ENCODE measurements around the gene TRIM41.
A peak's percentile ranks its signal among the peaks of the same experiment; 100 is the strongest.

The TRIM41 gene

GRCh38 chr5:181233801-181234454 is 10.8 kb downstream of the TRIM41 start:
- Histone ChIP-seq H3K27ac (replicated peaks) (no peak overlapping the region), H3K27me3 (ENCODE audit: insufficient read depth, poor library complexity, severe bottlenecking) (no peaks in the 10 kb centered on the region), H3K4me3 (replicated peaks; ENCODE audit: insufficient read depth, low read length) (no peak overlapping the region)
- no peak for DNase-seq (ENCODE audit: low read depth in 1 of 2, low spot score in 1 of 2)
- TF ChIP-seq, protein P1, sequence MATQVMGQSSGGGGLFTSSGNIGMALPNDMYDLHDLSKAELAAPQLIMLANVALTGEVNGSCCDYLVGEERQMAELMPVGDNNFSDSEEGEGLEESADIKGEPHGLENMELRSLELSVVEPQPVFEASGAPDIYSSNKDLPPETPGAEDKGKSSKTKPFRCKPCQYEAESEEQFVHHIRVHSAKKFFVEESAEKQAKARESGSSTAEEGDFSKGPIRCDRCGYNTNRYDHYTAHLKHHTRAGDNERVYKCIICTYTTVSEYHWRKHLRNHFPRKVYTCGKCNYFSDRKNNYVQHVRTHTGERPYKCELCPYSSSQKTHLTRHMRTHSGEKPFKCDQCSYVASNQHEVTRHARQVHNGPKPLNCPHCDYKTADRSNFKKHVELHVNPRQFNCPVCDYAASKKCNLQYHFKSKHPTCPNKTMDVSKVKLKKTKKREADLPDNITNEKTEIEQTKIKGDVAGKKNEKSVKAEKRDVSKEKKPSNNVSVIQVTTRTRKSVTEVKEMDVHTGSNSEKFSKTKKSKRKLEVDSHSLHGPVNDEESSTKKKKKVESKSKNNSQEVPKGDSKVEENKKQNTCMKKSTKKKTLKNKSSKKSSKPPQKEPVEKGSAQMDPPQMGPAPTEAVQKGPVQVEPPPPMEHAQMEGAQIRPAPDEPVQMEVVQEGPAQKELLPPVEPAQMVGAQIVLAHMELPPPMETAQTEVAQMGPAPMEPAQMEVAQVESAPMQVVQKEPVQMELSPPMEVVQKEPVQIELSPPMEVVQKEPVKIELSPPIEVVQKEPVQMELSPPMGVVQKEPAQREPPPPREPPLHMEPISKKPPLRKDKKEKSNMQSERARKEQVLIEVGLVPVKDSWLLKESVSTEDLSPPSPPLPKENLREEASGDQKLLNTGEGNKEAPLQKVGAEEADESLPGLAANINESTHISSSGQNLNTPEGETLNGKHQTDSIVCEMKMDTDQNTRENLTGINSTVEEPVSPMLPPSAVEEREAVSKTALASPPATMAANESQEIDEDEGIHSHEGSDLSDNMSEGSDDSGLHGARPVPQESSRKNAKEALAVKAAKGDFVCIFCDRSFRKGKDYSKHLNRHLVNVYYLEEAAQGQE (IDR thresholded peaks at IDR 0.05; ENCODE audit: insufficient replicate concordance, low read depth) = no peak
- TF ChIP-seq GABPA (IDR thresholded peaks at IDR 0.05; ENCODE audit: low read depth) = no peak
- TF ChIP-seq POLR2AphosphoS5 (IDR thresholded peaks at IDR 0.05; ENCODE audit: low read depth) = peak; percentile 38
- TF ChIP-seq, protein P2, sequence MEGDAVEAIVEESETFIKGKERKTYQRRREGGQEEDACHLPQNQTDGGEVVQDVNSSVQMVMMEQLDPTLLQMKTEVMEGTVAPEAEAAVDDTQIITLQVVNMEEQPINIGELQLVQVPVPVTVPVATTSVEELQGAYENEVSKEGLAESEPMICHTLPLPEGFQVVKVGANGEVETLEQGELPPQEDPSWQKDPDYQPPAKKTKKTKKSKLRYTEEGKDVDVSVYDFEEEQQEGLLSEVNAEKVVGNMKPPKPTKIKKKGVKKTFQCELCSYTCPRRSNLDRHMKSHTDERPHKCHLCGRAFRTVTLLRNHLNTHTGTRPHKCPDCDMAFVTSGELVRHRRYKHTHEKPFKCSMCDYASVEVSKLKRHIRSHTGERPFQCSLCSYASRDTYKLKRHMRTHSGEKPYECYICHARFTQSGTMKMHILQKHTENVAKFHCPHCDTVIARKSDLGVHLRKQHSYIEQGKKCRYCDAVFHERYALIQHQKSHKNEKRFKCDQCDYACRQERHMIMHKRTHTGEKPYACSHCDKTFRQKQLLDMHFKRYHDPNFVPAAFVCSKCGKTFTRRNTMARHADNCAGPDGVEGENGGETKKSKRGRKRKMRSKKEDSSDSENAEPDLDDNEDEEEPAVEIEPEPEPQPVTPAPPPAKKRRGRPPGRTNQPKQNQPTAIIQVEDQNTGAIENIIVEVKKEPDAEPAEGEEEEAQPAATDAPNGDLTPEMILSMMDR (IDR thresholded peaks at IDR 0.05; ENCODE audit: insufficient read depth, low read length) = no peak
- TF ChIP-seq SPI1 (IDR thresholded peaks at IDR 0.05; ENCODE audit: borderline replicate concordance, low read depth) = no peak

GRCh38 chr5:181234455-181235306 is 11.6 kb downstream of the TRIM41 start:
- TF ChIP-seq POLR2AphosphoS5 (IDR thresholded peaks at IDR 0.05; ENCODE audit: low read depth) (peak; percentile 61; the same call in 1 of the 2 replicates), GABPA (IDR thresholded peaks at IDR 0.05; ENCODE audit: low read depth) (no peak)
- TF ChIP-seq, protein P1 (IDR thresholded peaks at IDR 0.05; ENCODE audit: insufficient replicate concordance, low read depth) = no peak
- no peak for DNase-seq (ENCODE audit: low read depth in 1 of 2, low spot score in 1 of 2)
- Histone ChIP-seq H3K27ac (replicated peaks) (no peak overlapping the region), H3K27me3 (ENCODE audit: insufficient read depth, poor library complexity, severe bottlenecking) (no peaks in the 10 kb centered on the region), H3K4me3 (replicated peaks; ENCODE audit: insufficient read depth, low read length) (no peak overlapping the region)

DNA sequence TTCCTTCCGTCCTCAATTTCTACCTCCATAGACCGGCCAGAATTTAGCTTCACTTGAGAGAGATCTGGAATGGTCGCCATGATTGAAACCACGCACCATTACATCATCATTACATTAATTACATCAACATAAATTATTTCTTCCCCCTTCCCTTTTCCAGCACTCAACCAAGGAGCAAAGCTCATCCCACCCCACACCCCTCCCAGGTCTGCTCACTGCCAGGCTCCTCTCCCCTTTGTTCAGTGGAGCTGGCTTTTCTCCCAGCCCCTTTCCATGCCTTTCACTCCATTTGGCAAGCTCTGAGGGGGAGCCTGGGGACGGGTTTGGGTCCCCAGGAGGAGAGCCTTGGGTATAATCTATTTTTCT is 12.2 kb downstream of the TRIM41 start:
- Histone ChIP-seq H3K27ac (replicated peaks) (peak overlapping the region; percentile 15; the same call in 1 of the 2 replicates), H3K4me3 (replicated peaks; ENCODE audit: insufficient read depth, low read length) (no peak overlapping the region), H3K27me3 (ENCODE audit: insufficient read depth, poor library complexity, severe bottlenecking) (no peaks in the 10 kb centered on the region)
- TF ChIP-seq, protein P1 (IDR thresholded peaks at IDR 0.05; ENCODE audit: insufficient replicate concordance, low read depth) = no peak
- TF ChIP-seq, protein P2 (IDR thresholded peaks at IDR 0.05; ENCODE audit: insufficient read depth, low read length) = no peak
- no peak for TF ChIP-seq GABPA (IDR thresholded peaks at IDR 0.05; ENCODE audit: low read depth)
- TF ChIP-seq POLR2AphosphoS5 (IDR thresholded peaks at IDR 0.05; ENCODE audit: low read depth) = no peak; the same call in 1 of the 2 replicates
- no peak for TF ChIP-seq SPI1 (IDR thresholded peaks at IDR 0.05; ENCODE audit: borderline replicate concordance, low read depth)
- DNase-seq (ENCODE audit: low read depth in 1 of 2, low spot score in 1 of 2) = no peak
